ENCODE measurements around the gene UBE3A. TPM values are rescaled to one million over a fixed set of nuclear protein-coding genes. Genes with fewer than 3 reads are reported as not detected.

UBE3A gene
- total RNA-seq, 1 donor from 2014 or later: 88.0 TPM

- TF ChIP-seq CTCF (IDR thresholded peaks at IDR 0.05): no peak
- DNase-seq (ENCODE audit: extremely low spot score, unreplicated experiment): no peak
- peaks cover 10% of the 10 kb centered on the region for H3K9me3 Mint-ChIP-seq (ENCODE audit: unreplicated experiment)
- H3K36me3 Mint-ChIP-seq (ENCODE audit: unreplicated experiment): peaks cover 17% of the 10 kb centered on the region
- H3K4me3 Mint-ChIP-seq (ENCODE audit: unreplicated experiment): no peak overlapping the region
- peak overlapping the region; percentile 45 for H3K27ac Mint-ChIP-seq (ENCODE audit: unreplicated experiment)
- no peaks in the 10 kb centered on the region for H3K27me3 Mint-ChIP-seq (ENCODE audit: unreplicated experiment)
- H3K4me1 Mint-ChIP-seq (ENCODE audit: unreplicated experiment): peaks cover 40% of the 10 kb centered on the region
Observed at GRCh38 chr15:25422021-25422420, 16.8 kb downstream of the UBE3A start.

GRCh38 chr15:25418202-25418601 lies 20.6 kb downstream of the UBE3A start:
- H3K4me1 Mint-ChIP-seq (ENCODE audit: unreplicated experiment): peaks cover 27% of the 10 kb centered on the region
- H3K4me3 Mint-ChIP-seq (ENCODE audit: unreplicated experiment): no peak overlapping the region
- no peak for TF ChIP-seq CTCF (IDR thresholded peaks at IDR 0.05)
- no peak for DNase-seq (ENCODE audit: extremely low spot score, unreplicated experiment)
- peaks cover 15% of the 10 kb centered on the region for H3K36me3 Mint-ChIP-seq (ENCODE audit: unreplicated experiment)
- no peaks in the 10 kb centered on the region for H3K27me3 Mint-ChIP-seq (ENCODE audit: unreplicated experiment)
- H3K9me3 Mint-ChIP-seq (ENCODE audit: unreplicated experiment): peaks cover 18% of the 10 kb centered on the region
- H3K27ac Mint-ChIP-seq (ENCODE audit: unreplicated experiment): no peak overlapping the region

GRCh38 chr15:25417604-25418003 lies 21.2 kb downstream of the UBE3A start:
- Mint-ChIP-seq H3K9me3 (ENCODE audit: unreplicated experiment) (peaks cover 18% of the 10 kb centered on the region), H3K4me3 (ENCODE audit: unreplicated experiment) (no peak overlapping the region), H3K27me3 (ENCODE audit: unreplicated experiment) (no peaks in the 10 kb centered on the region), H3K4me1 (ENCODE audit: unreplicated experiment) (peaks cover 27% of the 10 kb centered on the region), H3K36me3 (ENCODE audit: unreplicated experiment) (peaks cover 15% of the 10 kb centered on the region), H3K27ac (ENCODE audit: unreplicated experiment) (no peak overlapping the region)
- no peak for TF ChIP-seq CTCF (IDR thresholded peaks at IDR 0.05)
- no peak for DNase-seq (ENCODE audit: extremely low spot score, unreplicated experiment)

- Mint-ChIP-seq H3K27ac (ENCODE audit: unreplicated experiment) (no peak overlapping the region), H3K36me3 (ENCODE audit: unreplicated experiment) (peaks cover 15% of the 10 kb centered on the region), H3K4me1 (ENCODE audit: unreplicated experiment) (peaks cover 19% of the 10 kb centered on the region), H3K27me3 (ENCODE audit: unreplicated experiment) (no peaks in the 10 kb centered on the region), H3K9me3 (ENCODE audit: unreplicated experiment) (peaks cover 18% of the 10 kb centered on the region), H3K4me3 (ENCODE audit: unreplicated experiment) (no peak overlapping the region)
- no peak for DNase-seq (ENCODE audit: extremely low spot score, unreplicated experiment)
- no peak for TF ChIP-seq CTCF (IDR thresholded peaks at IDR 0.05)
Observed at GRCh38 chr15:25416693-25417092, 22.1 kb downstream of the UBE3A start.

GRCh38 chr15:25415707-25416106 lies 23.1 kb downstream of the UBE3A start:
- no peak for TF ChIP-seq CTCF (IDR thresholded peaks at IDR 0.05)
- Mint-ChIP-seq H3K36me3 (ENCODE audit: unreplicated experiment) (peaks cover 15% of the 10 kb centered on the region), H3K4me1 (ENCODE audit: unreplicated experiment) (peaks cover 17% of the 10 kb centered on the region), H3K27me3 (ENCODE audit: unreplicated experiment) (no peaks in the 10 kb centered on the region), H3K9me3 (ENCODE audit: unreplicated experiment) (peaks cover 18% of the 10 kb centered on the region), H3K27ac (ENCODE audit: unreplicated experiment) (no peak overlapping the region), H3K4me3 (ENCODE audit: unreplicated experiment) (no peak overlapping the region)
- DNase-seq (ENCODE audit: extremely low spot score, unreplicated experiment): no peak
